Measurements from ENCODE around the gene MPZL1.

DNA sequence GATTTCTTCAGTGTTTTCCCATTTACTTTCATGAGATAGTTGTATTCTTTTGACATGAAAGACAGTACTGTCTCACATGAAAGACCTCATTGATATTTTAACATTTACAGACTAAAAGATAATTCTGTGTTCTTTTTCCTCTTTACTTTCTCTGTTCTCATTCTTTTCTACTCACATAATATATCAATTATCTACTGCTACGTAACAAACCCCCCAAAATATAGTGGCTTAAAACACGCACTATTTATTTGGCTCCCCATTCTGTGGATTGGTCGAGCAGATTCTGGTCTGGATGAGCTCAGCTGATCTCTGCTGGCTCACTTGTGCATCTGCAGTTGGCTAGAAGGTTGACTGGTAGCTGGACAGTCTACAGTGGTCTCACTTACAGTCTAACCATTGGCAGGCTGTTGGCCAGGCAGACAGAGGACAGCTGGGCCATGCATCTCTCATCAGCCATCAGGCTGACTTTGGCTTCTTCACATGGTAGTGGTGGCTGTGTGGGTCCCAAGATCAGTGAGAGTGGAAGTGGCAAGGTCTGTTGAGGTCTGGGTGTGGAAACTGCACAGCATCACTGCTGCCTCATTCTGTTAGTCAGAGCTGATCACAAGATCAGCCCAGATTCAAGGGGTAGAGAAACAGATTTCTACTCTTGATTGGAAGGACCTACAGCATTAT lies 63.2 kb downstream of the MPZL1 start:
- no peak for TF ChIP-seq POLR2A (IDR thresholded peaks at IDR 0.05)
- TF ChIP-seq, protein P1, sequence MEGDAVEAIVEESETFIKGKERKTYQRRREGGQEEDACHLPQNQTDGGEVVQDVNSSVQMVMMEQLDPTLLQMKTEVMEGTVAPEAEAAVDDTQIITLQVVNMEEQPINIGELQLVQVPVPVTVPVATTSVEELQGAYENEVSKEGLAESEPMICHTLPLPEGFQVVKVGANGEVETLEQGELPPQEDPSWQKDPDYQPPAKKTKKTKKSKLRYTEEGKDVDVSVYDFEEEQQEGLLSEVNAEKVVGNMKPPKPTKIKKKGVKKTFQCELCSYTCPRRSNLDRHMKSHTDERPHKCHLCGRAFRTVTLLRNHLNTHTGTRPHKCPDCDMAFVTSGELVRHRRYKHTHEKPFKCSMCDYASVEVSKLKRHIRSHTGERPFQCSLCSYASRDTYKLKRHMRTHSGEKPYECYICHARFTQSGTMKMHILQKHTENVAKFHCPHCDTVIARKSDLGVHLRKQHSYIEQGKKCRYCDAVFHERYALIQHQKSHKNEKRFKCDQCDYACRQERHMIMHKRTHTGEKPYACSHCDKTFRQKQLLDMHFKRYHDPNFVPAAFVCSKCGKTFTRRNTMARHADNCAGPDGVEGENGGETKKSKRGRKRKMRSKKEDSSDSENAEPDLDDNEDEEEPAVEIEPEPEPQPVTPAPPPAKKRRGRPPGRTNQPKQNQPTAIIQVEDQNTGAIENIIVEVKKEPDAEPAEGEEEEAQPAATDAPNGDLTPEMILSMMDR (IDR thresholded peaks at IDR 0.05 in 4 of 5, conservative IDR thresholded peaks at IDR 0.05 in 1 of 5): no peak

All from gastrocnemius medialis (tissue), 4 donors.